Smooth muscle cell (in vitro differentiated cells): ENCODE measurements around the gene PCDH9. TPM values are rescaled to one million over a fixed set of nuclear protein-coding genes. Genes with fewer than 3 reads are reported as not detected.
A peak's percentile ranks its signal among the peaks of the same experiment; 100 is the strongest.

Experiments
- DNase-seq: peaks from one replicate; lab custom pipeline; 2025; ENCODE audit not compliant: unreplicated experiment; lab: John Stamatoyannopoulos, UW
- H2AFZ ChIP-seq: fragments of 200-600 bp; sonication (generic); 2 replicates; pipeline ENCODE4 v1.6.0; 2016; ENCODE audit warnings: antibody characterized with exemption, low read depth, mild to moderate bottlenecking
- H3F3A ChIP-seq: fragments of 200-600 bp; sonication (generic); 2 replicates; pipeline ENCODE4 v1.6.0; 2017; ENCODE audit warnings: antibody characterized with exemption, low read depth
- H3K27ac ChIP-seq: fragments of 200-600 bp; sonication (generic); 2 replicates; pipeline ENCODE4 v1.5.1; 2016; ENCODE audit warnings: low read depth, mild to moderate bottlenecking
- H3K27me3 ChIP-seq: fragments of 200-600 bp; sonication (generic); 2 replicates; pipeline ENCODE4 v1.6.1; 2016; ENCODE audit warnings: low read depth, mild to moderate bottlenecking
- H3K36me3 ChIP-seq: fragments of 200-600 bp; sonication (generic); 2 replicates; pipeline ENCODE4 v1.5.1; 2016; ENCODE audit warnings: low read depth
- H3K4me1 ChIP-seq: fragments of 200-600 bp; sonication (generic); 2 replicates; pipeline ENCODE4 v1.5.1; 2016; ENCODE audit warnings: low read depth
- H3K4me2 ChIP-seq: fragments of 200-600 bp; sonication (generic); 2 replicates; pipeline ENCODE4 v1.6.0; 2016; ENCODE audit warnings: mild to moderate bottlenecking
- H3K4me3 ChIP-seq: fragments of 200-600 bp; sonication (generic); 2 replicates; pipeline ENCODE4 v1.5.1; 2016; ENCODE audit warnings: mild to moderate bottlenecking
- H3K79me2 ChIP-seq: fragments of 200-600 bp; sonication (generic); 2 replicates; pipeline ENCODE4 v1.6.0; 2016; ENCODE audit warnings: low read depth, mild to moderate bottlenecking
- H3K9ac ChIP-seq: fragments of 200-600 bp; sonication (generic); 2 replicates; pipeline ENCODE4 v1.6.0; 2016; ENCODE audit warnings: low read depth
- H3K9me3 ChIP-seq: fragments of 200-600 bp; sonication (generic); replicated peaks from 2 replicates; pipeline ENCODE4 v1.5.1; 2016; ENCODE audit warnings: low read depth
- H4K20me1 ChIP-seq: fragments of 200-600 bp; sonication (generic); 2 replicates; pipeline ENCODE4 v1.6.0; 2016; ENCODE audit warnings: low read depth
- CTCF ChIP-seq: fragments of 200-600 bp; sonication (generic); IDR thresholded peaks from 2 replicates; pipeline ENCODE4 v1.5.1; 2017; ENCODE audit warnings: borderline replicate concordance, mild to moderate bottlenecking, antibody characterized with exemption; ENCODE audit not compliant: insufficient read depth, poor library complexity, severe bottlenecking
- WGBS: methylation state at CpG from one replicate; pipeline ENCODE4 v1.1.7; 2016; ENCODE audit warnings: low lambda C conversion rate; 5-methylcytosine and 5-hydroxymethylcytosine counted together
- polyA plus RNA-seq: library from polyadenylated mRNA; unstranded; fragments of >200 nt; fragmentation: Nextera tagmentation; extraction: Ambion mirVana; gene quantifications from 2 replicates; pipeline ENCODE4 v1.2.1, GENCODE V29; 2016
- total RNA-seq: library from RNA; depleted of rRNA; stranded (reverse); fragments of >200 nt; gene quantifications from 2 replicates; pipeline ENCODE4 v1.2.3, GENCODE V29; 2014

PCDH9 gene
- total and polyA plus RNA-seq, 2 experiments from 2014 or later, result 0.65 to 1.9 TPM

GRCh38 chr13:66948910-66949309 is 281.2 kb downstream of the PCDH9 start:
- H3K79me2 ChIP-seq, result no peaks in the 10 kb centered on the region

GRCh38 chr13:66943530-66943929 is 286.6 kb downstream of the PCDH9 start:
- no peak overlapping the region for H3K4me2 ChIP-seq
- TF ChIP-seq CTCF, result no peak
- no peak overlapping the region for H3K9ac ChIP-seq
- WGBS, result 92% methylated on average over 3 of the region's 3 CpGs
- H3K27me3 ChIP-seq, result no peaks in the 10 kb centered on the region
- H4K20me1 ChIP-seq, result no peaks in the 10 kb centered on the region
- no peak overlapping the region for H3K27ac ChIP-seq
- no peaks in the 10 kb centered on the region for H3K4me1 ChIP-seq
- no peaks in the 10 kb centered on the region for H3K79me2 ChIP-seq
- H3K36me3 ChIP-seq, result no peaks in the 10 kb centered on the region
- no peaks in the 10 kb centered on the region for H3K9me3 ChIP-seq
- H3K4me3 ChIP-seq, result no peak overlapping the region
- H3F3A ChIP-seq, result no peaks in the 10 kb centered on the region
- no peak overlapping the region for H2AFZ ChIP-seq
- DNase-seq, result no peak

More at GRCh38 chr13:66948910-66949309, 281.2 kb downstream of the PCDH9 start:
- Histone ChIP-seq H3K4me2 (no peak overlapping the region), H3K4me3 (no peak overlapping the region), H3F3A (no peaks in the 10 kb centered on the region), H3K9ac (no peak overlapping the region), H4K20me1 (no peaks in the 10 kb centered on the region), H3K27ac (no peak overlapping the region), H3K4me1 (no peaks in the 10 kb centered on the region), H3K9me3 (no peaks in the 10 kb centered on the region), H2AFZ (no peak overlapping the region), H3K27me3 (no peaks in the 10 kb centered on the region), H3K36me3 (no peaks in the 10 kb centered on the region)
- TF ChIP-seq CTCF, result no peak
- 88% methylated on average over 6 of the region's 6 CpGs for whole genome bisulfite sequencing
- DNase-seq, result no peak

GRCh38 chr13:66940113-66940512 is 290.0 kb downstream of the PCDH9 start:
- Histone ChIP-seq H4K20me1 (no peaks in the 10 kb centered on the region), H3F3A (no peaks in the 10 kb centered on the region), H3K9me3 (no peaks in the 10 kb centered on the region), H3K4me1 (no peaks in the 10 kb centered on the region), H3K27me3 (no peaks in the 10 kb centered on the region), H3K27ac (no peak overlapping the region), H3K36me3 (no peaks in the 10 kb centered on the region), H3K79me2 (no peaks in the 10 kb centered on the region), H3K4me3 (no peak overlapping the region), H2AFZ (peak overlapping the region; percentile 27), H3K9ac (no peak overlapping the region), H3K4me2 (no peak overlapping the region)
- WGBS, result 88% methylated on average over 4 of the region's 4 CpGs
- TF ChIP-seq CTCF, result no peak
- DNase-seq, result no peak

GRCh38 chr13:66937423-66937822 is 292.7 kb downstream of the PCDH9 start:
- DNase-seq, result no peak
- Histone ChIP-seq H3K27me3 (no peaks in the 10 kb centered on the region), H3K36me3 (no peaks in the 10 kb centered on the region), H3K4me3 (no peak overlapping the region), H3K27ac (no peak overlapping the region), H3K79me2 (no peaks in the 10 kb centered on the region), H3K4me1 (no peaks in the 10 kb centered on the region), H2AFZ (no peak overlapping the region), H3K4me2 (no peak overlapping the region), H4K20me1 (no peaks in the 10 kb centered on the region), H3K9ac (no peak overlapping the region), H3F3A (no peaks in the 10 kb centered on the region), H3K9me3 (no peaks in the 10 kb centered on the region)
- WGBS, result 94% methylated on average over 5 of the region's 5 CpGs
- no peak for TF ChIP-seq CTCF
